Daoy (cell line): ENCODE data around the gene CATSPERB. TPM values are rescaled to one million over a fixed set of nuclear protein-coding genes. Genes with fewer than 3 reads are reported as not detected.
A peak's percentile ranks its signal among the peaks of the same experiment; 100 is the strongest.
"Not testable (repeated sequence)": the region's sequence is repeated elsewhere in the genome, so short reads cannot be mapped to it uniquely, and the experiment has no call there.

ENCODE experiments used
- DNase-seq: peaks from one replicate; pipeline ENCODE4 v3.0.0-alpha.2; 2015; ENCODE audit warnings: low read depth
- total RNA-seq: library from RNA; depleted of rRNA; stranded (reverse); fragments of >200 nt; shearing (Covaris generic); gene quantifications from 2 replicates; pipeline ENCODE4 v1.2.3, GENCODE V29; 2014; rRNA removed

The CATSPERB gene
- not detected in 2 replicates for total RNA-seq

GRCh38 chr14:91731986-91732385, at the start of gene CATSPERB:
Gene CATSPERB (minus strand): TSS chr14:91732086. CDS start chr14:91729479, 2,607 bp downstream.
- DNase-seq: no peak

- no peak for DNase-seq
Measured at GRCh38 chr14:91780452-91780851, 48.6 kb upstream of the CATSPERB start.

- DNase-seq: no peak
Measured at GRCh38 chr14:91778217-91778616, 46.3 kb upstream of the CATSPERB start.

GRCh38 chr14:91774140-91775096, 42.5 kb upstream of the CATSPERB start:
- DNase-seq: no peak

- no peak for DNase-seq
Measured at GRCh38 chr14:91770185-91770584, 38.3 kb upstream of the CATSPERB start.

- peak; percentile 25 for DNase-seq
Measured at GRCh38 chr14:91755570-91756295, 23.8 kb upstream of the CATSPERB start.

- no peak for DNase-seq
Measured at GRCh38 chr14:91754819-91755218, 22.9 kb upstream of the CATSPERB start.

GRCh38 chr14:91754185-91754584, 22.3 kb upstream of the CATSPERB start:
- no peak for DNase-seq

GRCh38 chr14:91753501-91754128, 21.7 kb upstream of the CATSPERB start:
- peak; percentile 32 for DNase-seq

GRCh38 chr14:91752961-91753360, 21.1 kb upstream of the CATSPERB start:
- DNase-seq: no peak

- no peak for DNase-seq
Measured at GRCh38 chr14:91751719-91752118, 19.8 kb upstream of the CATSPERB start.

GRCh38 chr14:91750634-91751198, 18.8 kb upstream of the CATSPERB start:
- no peak for DNase-seq

- DNase-seq: no peak
Measured at GRCh38 chr14:91749868-91750267, 18.0 kb upstream of the CATSPERB start.

- no peak for DNase-seq
Measured at GRCh38 chr14:91748049-91748448, 16.2 kb upstream of the CATSPERB start.

GRCh38 chr14:91745344-91745743, 13.5 kb upstream of the CATSPERB start:
- DNase-seq: no peak

GRCh38 chr14:91744068-91744480, 12.2 kb upstream of the CATSPERB start:
- DNase-seq: peak; percentile 43

GRCh38 chr14:91743305-91743653, 11.4 kb upstream of the CATSPERB start:
- DNase-seq: no peak

GRCh38 chr14:91742621-91743304, 10.9 kb upstream of the CATSPERB start:
- DNase-seq: no peak

GRCh38 chr14:91739867-91740266, 8.0 kb upstream of the CATSPERB start:
- not testable (repeated sequence) for DNase-seq

GRCh38 chr14:91737619-91738018, 5.7 kb upstream of the CATSPERB start:
- peak; percentile 18 for DNase-seq

GRCh38 chr14:91732859-91733477, 1.1 kb upstream of the CATSPERB start:
- no peak for DNase-seq
